ENCODE data around the gene DENND10. TPM values are rescaled to one million over a fixed set of nuclear protein-coding genes. Genes with fewer than 3 reads are reported as not detected.
"Not testable (repeated sequence)": the region's sequence is repeated elsewhere in the genome, so short reads cannot be mapped to it uniquely, and the experiment has no call there.

The DENND10 gene
- total RNA-seq, 3 donors from 2014 or later, result 33.8 to 55.0 (median 37.3) TPM

GRCh38 chr10:119090968-119091367 is 12.9 kb upstream of the DENND10 start:
- TF ChIP-seq POLR2A (IDR thresholded peaks at IDR 0.05), result no peak
- no peak for TF ChIP-seq CTCF (IDR thresholded peaks at IDR 0.05)
- no peak for TF ChIP-seq POLR2AphosphoS5 (IDR thresholded peaks at IDR 0.05)
- DNase-seq (ENCODE audit: low spot score in 2 of 2), result no peak
- Histone ChIP-seq H3K27me3 (no peaks in the 10 kb centered on the region), H3K27ac (no peak overlapping the region), H3K4me1 (no peaks in the 10 kb centered on the region), H3K9me3 (no peaks in the 10 kb centered on the region), H3K4me3 (no peak overlapping the region), H3K36me3 (no peaks in the 10 kb centered on the region)
- intact Hi-C loops (cut with DNase I; ENCODE audit: low total_unique reads), result no loop called here

GRCh38 chr10:119095640-119096039 is 8.3 kb upstream of the DENND10 start:
- H3K4me1 ChIP-seq, result no peaks in the 10 kb centered on the region
- no peaks in the 10 kb centered on the region for H3K36me3 ChIP-seq
- no peaks in the 10 kb centered on the region for H3K27me3 ChIP-seq
- no peak overlapping the region for H3K27ac ChIP-seq
- TF ChIP-seq POLR2AphosphoS5 (IDR thresholded peaks at IDR 0.05), result no peak
- no peak for TF ChIP-seq POLR2A (IDR thresholded peaks at IDR 0.05)
- TF ChIP-seq CTCF (IDR thresholded peaks at IDR 0.05), result no peak
- no peak for DNase-seq (ENCODE audit: low spot score in 2 of 2)
- no peaks in the 10 kb centered on the region for H3K9me3 ChIP-seq
- intact Hi-C loops (cut with DNase I; ENCODE audit: low total_unique reads), result no loop called here
- H3K4me3 ChIP-seq, result no peak overlapping the region

GRCh38 chr10:119096641-119097415 is 7.1 kb upstream of the DENND10 start:
- H3K27ac ChIP-seq; H3K9me3 ChIP-seq; H3K36me3 ChIP-seq; H3K4me3 ChIP-seq; H3K4me1 ChIP-seq; H3K27me3 ChIP-seq; intact Hi-C loops (cut with DNase I; ENCODE audit: low total_unique reads); DNase-seq (ENCODE audit: low spot score in 2 of 2): not testable (repeated sequence)

GRCh38 chr10:119098576-119098975 is 5.3 kb upstream of the DENND10 start:
- Histone ChIP-seq H3K36me3 (no peaks in the 10 kb centered on the region), H3K9me3 (no peaks in the 10 kb centered on the region), H3K4me3 (no peak overlapping the region), H3K4me1 (no peaks in the 10 kb centered on the region), H3K27me3 (no peaks in the 10 kb centered on the region), H3K27ac (no peak overlapping the region)
- TF ChIP-seq CTCF (IDR thresholded peaks at IDR 0.05), result no peak
- TF ChIP-seq POLR2A (IDR thresholded peaks at IDR 0.05), result no peak
- TF ChIP-seq POLR2AphosphoS5 (IDR thresholded peaks at IDR 0.05), result no peak
- intact Hi-C loops (cut with DNase I; ENCODE audit: low total_unique reads), result no loop called here
- no peak for DNase-seq (ENCODE audit: low spot score in 2 of 2)

- peak in 1 of 3 donors; percentile 15 for TF ChIP-seq POLR2AphosphoS5 (IDR thresholded peaks at IDR 0.05)
- no peak for TF ChIP-seq POLR2A (IDR thresholded peaks at IDR 0.05)
- no peak for TF ChIP-seq CTCF (IDR thresholded peaks at IDR 0.05)
- Histone ChIP-seq H3K27ac (peak overlapping the region; percentile 66 to 76), H3K4me1 (peaks cover 0 to 4% of the 10 kb centered on the region in 2 donors), H3K27me3 (no peaks in the 10 kb centered on the region), H3K9me3 (no peaks in the 10 kb centered on the region), H3K4me3 (no peak overlapping the region), H3K36me3 (no peaks in the 10 kb centered on the region)
- DNase-seq (ENCODE audit: low spot score in 2 of 2), result no peak
- intact Hi-C loops (cut with DNase I; ENCODE audit: low total_unique reads), result no loop called here
These were observed 3.3 kb upstream of the DENND10 start for GRCh38 chr10:119100434-119101238.
